GM18505 (cell line): Measurements from ENCODE around the gene TOGARAM1.
A peak's percentile ranks its signal among the peaks of the same experiment; 100 is the strongest.

Experiments
- ATAC-seq: cut with Tn5 transposase; IDR thresholded peaks from one replicate; pipeline ENCODE4 v1.9.1; 2021; ENCODE audit not compliant: unreplicated experiment
- POLR2A ChIP-seq: IDR thresholded peaks from 4 replicates; pipeline ENCODE4 v1.6.1; 2011; ENCODE audit warnings: borderline replicate concordance; ENCODE audit not compliant: insufficient read depth, insufficient read length; ENCODE audit errors: extremely low read depth

TOGARAM1 gene

DNA sequence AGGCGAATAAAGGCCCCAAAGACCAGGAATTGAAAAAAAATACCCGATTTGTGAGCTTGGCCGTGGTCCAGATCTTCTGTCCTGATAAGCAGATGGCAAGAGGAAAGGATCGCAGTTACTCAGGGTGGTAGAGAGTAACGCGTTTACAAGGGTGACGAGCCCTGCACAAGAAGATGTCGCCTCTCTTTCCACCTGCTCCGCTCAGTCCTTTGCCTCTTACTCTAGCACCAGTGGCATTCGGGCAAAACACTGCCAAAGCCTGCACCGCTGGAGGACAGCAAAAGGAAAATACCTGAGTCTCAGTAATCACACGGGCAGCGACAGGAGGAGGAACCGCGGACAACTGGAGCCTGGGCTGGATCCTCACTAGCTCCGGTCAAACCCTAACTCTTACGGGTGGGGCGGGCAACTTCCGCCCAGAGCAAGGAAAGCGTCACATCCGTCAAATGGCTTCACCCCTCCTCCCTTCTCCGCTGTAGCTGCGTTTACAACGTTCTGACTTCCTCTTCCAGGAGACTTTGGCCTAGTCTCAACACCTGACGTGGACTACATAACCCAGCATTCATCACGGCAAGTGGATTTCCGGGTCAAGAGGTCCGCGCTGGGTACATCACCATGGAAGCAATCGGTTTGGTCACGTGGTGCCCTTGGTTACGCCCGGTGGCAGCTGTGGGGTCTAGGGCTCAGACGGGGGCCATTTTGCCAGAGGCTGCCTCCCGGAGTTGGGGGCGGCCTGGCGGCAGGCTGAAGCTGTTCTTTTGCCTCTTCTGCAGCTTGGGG lies at the start of gene TOGARAM1, which contains the start of gene KLHL28:
TOGARAM1 (plus strand) TSS at position 637 of the 780 bp plus-strand sequence. CDS start 232 bp downstream, outside the sequence.
KLHL28 (minus strand) TSS at position 394 of the 780 bp plus-strand sequence. CDS start 16,019 bp downstream, outside the sequence.
- peak; percentile 96 for TF ChIP-seq POLR2A

GRCh38 chr14:44914849-44915248 lies 47.1 kb upstream of the TOGARAM1 start:
- ATAC-seq, result no peak
- no peak for TF ChIP-seq POLR2A

More for the DNA sequence above, at the start of gene TOGARAM1, which contains the start of gene KLHL28:
- ATAC-seq, result peak; percentile 90

- TF ChIP-seq POLR2A, result no peak
- no peak for ATAC-seq
These were observed 33.2 kb upstream of the TOGARAM1 start for GRCh38 chr14:44928793-44929192.

GRCh38 chr14:44935155-44935554 lies 26.8 kb upstream of the TOGARAM1 start:
- ATAC-seq, result no peak
- no peak for TF ChIP-seq POLR2A

DNA sequence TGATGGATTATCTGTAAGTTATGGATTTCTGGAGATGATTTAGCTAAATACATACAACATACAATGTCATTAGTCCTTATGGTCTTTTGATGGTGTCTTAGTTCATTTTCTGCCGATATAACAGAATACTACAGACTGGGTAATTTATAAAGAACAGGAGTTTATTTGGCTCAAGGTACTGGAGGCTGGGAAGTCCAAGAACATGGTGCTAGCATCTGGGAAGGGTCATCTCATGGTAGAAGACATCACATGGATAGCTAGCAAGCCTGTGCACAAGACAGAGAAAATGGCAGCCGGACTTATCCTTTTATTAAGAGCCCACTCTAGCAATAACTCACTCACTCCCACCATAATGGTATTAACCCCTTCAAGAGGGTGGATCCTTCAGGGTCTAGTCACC lies 24.4 kb upstream of the TOGARAM1 start:
- no peak for TF ChIP-seq POLR2A
- ATAC-seq, result no peak

DNA sequence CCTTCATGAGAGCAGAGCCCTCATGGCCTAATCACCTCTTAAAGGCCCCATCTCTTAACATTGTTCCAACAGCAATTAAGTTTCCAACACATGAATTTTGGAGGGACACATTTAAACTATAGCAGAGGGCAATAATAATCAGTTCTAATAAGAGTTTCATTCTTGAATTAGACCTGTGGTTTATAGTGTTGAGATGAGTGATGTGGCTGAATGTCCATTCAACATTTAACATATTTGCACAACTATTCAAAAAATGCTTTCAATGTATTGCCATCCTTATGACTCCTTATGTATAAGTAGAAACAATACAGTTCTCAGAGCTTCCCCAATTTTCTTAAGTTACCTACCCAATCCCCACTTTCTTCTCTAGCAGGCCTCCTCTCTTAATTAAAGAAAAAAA lies 21.8 kb upstream of the TOGARAM1 start:
- ATAC-seq, result no peak
- no peak for TF ChIP-seq POLR2A

DNA sequence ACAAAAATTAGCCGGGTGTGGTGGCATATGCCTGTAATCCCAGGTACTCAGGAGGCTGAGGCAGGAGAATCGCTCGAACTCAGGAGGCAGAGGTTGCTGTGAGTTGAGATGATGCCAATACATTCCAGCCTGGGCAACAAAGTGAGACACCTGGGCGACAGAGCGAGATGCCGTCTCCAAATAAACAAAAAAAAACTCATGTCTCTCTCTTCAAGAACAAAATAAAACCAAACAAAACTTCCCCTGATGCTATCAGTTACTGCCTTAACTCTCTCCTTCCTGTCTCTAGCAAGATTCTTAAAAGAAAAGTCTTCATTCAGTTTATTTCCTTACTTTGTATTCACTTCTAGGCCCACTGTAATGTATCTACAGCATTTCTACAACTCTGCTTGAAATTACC lies 21.0 kb upstream of the TOGARAM1 start:
- ATAC-seq, result no peak

DNA sequence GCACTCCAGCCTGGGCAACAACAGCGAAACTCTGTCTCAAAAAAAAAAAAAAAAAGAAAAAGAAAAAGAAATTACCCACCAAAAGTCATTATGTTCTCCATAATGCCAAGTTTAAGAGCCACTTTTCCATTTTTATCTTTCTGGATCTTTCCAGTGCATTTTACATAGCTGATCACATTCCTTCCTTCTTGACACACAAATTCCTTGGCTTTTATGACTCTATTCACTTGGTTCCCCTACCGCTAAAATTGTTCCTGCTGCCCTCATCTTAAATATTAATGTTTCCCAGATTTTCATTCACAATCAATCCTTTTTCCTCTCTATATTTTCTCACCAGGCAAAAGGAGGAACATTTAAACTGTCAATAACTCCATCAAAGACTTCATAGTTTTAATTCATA lies 20.4 kb upstream of the TOGARAM1 start:
- ATAC-seq, result no peak
- TF ChIP-seq POLR2A, result no peak

More for the DNA sequence above, 21.0 kb upstream of the TOGARAM1 start:
- no peak for TF ChIP-seq POLR2A

DNA sequence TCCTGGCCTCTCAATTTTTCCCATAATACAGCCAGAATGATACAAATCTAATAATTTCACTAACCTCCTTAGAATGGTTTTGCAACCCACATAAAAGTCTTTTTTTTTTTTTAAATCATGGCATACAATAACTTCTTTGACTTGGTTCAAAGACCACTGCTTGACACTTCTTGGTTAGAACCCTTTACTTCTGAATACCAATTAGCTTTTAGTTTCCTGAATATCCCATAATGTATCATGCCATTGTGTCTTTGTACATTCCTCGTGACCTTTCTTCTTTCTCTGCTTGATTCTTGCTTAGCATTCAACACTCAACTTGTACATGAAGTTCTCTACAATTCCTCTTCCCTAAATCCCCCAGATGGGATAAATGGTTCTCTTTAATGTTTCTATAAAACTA lies 19.6 kb upstream of the TOGARAM1 start:
- TF ChIP-seq POLR2A, result no peak
- ATAC-seq, result no peak

DNA sequence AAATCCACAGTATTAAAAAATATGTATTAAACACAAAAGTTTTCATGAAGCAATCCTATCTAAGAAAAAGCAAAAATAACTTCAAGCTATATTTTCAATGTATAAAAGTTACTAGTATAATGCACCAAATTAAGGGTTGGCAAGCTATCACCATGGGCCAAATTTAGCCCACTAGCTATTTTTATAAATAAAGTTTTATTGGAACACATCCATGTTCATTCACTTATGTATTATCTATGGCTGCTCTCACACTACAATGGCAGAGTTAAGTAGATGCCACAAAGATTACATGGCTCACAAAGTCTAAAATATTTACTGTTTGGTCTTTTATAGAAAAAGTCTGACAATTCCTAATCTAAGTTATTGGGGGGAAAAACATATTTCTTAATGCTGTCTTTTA lies 17.9 kb upstream of the TOGARAM1 start:
- no peak for TF ChIP-seq POLR2A
- no peak for ATAC-seq

GRCh38 chr14:44945264-44945663 lies 16.7 kb upstream of the TOGARAM1 start:
- no peak for ATAC-seq

GRCh38 chr14:44951051-44951450 lies 10.9 kb upstream of the TOGARAM1 start:
- no peak for ATAC-seq
- no peak for TF ChIP-seq POLR2A

More at GRCh38 chr14:44945264-44945663, 16.7 kb upstream of the TOGARAM1 start:
- TF ChIP-seq POLR2A, result no peak

DNA sequence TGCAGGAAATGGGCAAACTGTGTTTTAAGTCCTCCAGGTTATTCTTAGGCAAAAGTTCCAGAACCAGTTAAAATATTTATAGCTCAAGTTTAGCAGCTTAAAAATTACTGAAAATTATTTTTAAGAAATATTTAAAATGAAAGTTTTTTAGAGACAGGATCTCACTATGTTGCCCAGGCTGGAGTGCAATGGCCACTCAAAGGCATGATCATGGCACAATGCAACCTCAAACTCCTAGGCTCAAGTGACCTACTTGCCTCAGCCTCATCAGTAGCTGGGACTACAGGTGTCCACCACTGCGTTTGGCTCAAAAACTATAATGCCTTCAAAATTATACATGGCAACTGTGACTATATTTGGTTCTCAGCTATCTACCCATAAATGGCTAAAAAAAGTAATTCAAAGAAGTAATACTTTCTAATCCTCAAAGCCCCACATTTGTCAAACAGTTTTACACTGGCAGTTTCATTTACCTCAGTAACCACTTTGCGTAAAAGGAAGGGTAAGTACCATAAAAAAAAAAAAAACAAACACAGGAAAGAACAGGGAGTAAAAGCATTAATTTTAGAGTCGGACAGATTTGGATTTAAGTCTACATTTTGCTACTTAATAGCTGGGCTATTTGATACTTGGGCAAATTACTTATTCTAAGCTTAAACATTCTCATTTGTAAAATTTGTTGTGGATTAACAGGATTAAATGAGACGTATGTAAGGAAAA lies 9.4 kb upstream of the TOGARAM1 start:
- TF ChIP-seq POLR2A, result no peak
- ATAC-seq, result no peak

GRCh38 chr14:44954750-44955149 lies 7.2 kb upstream of the TOGARAM1 start:
- TF ChIP-seq POLR2A, result no peak
- ATAC-seq, result no peak

- no peak for TF ChIP-seq POLR2A
- ATAC-seq, result no peak
These were observed 6.5 kb upstream of the TOGARAM1 start for GRCh38 chr14:44955528-44955927.

GRCh38 chr14:44956866-44957265 lies 5.1 kb upstream of the TOGARAM1 start:
- TF ChIP-seq POLR2A, result no peak
- no peak for ATAC-seq
